ENCODE results near the gene SPAG16.
A peak's percentile ranks its signal among the peaks of the same experiment; 100 is the strongest.
"Not testable (repeated sequence)": the region's sequence is repeated elsewhere in the genome, so short reads cannot be mapped to it uniquely, and the experiment has no call there.

SPAG16 gene

DNA sequence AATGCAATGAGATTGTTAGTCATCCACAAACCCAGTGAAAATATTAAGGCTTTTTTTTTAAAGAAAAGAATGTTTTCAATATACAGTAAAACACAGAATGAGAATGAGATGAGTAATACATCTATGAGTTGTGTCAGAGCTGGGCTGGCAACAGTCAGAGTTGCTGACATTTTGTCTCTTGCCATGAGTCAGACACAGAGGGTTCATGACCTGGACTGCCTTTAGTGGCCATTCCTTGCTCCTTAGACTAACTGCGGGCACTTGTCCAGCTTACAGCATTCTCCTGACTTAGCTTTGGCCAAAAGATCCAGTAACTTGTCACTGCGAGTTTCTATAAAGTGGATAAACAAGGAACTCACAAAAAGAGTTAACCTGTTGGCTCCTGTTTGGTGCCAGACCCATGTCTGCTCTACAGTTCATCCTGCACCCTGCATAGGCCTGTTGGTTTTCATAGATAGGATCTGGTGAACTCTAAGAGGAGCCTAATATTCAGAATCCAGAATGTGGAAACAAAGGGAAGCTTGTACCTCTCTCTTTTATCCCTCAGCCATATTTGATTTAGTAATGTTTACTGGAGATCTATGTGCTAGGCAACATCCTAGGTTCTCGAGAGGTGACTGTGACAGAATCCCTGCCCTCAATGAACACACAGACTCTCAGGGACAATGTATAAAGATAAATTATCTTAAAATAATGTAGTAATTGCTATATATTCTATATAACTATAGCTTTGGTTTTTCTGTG, 735.1 kb downstream of the SPAG16 start:
- FAIRE-seq, result no peak

DNA sequence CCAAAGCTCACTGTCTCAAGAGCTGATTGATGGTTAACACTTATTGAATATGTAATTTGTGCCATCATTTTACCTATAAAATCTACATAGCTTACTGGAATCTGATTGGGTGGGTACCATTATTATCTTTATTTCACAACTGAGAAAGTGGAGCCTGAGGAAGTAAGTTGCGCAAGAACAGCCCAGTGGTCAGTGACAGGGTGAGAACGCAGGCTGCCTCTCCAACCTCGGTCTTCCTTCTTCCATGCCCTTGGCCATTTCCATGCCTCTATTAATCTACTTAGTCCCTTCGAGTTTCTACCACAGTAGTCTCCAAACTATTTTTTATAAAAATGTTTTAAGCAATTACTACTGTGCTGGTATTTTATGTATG, 735.7 kb downstream of the SPAG16 start:
- no peak for FAIRE-seq

DNA sequence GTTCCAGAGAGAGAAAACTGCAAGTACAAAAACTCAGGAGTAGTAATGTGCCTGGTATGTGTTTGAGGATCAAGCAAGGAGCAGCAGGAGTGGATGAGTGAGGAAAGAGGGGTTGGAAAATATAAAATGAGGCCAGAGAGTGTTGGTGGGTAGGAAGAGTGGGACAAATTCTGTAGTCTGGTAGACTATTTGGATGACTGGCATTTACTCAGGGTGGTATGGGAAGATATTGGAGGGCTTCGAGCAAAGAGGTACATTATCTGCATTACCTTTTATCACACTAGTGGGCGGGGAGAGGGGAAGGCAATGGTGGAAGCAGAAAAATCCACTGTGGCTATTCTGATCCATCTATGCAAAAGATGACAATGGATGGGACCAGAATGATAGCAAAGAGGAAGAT, 744.9 kb downstream of the SPAG16 start:
- FAIRE-seq, result no peak

DNA sequence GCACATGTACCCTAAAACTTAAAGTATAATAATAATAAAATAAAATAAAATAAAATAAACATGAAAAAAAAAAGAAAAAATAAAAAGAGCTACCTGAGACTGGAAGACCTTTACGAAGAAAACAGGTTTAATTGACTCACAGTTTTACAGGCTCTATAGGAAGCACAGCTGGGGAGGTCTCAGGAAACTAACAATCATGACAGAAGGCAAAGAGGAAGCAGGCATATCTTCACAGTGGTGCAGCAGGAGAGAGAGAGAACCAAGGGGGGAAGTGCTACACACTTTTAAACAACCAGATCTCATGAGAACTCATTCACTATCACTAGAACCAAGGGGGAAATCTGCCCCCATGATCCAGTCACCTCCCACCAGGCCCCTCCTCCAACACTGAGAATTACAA, 747.3 kb downstream of the SPAG16 start:
- FAIRE-seq, result no peak

DNA sequence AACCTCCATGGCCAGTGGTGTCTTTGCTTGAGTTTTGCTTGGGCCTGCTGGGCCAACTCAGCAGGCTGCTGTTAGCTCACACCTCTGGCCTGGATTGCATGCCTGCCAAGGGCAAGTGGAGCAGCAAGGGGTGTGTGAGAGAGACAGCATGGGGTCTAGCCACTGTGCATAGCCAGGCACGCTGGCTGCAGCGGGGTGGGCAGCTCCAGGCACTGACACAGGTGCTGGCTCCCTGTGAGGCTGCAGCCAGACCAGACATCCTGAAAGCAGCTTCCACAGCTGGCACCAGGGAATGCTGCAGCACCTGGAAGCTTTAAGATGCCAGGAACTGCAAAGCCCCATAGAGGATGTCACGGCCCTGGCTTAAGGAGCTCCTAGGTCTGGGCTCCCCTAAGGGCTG, 750.2 kb downstream of the SPAG16 start:
- no peak for FAIRE-seq

DNA sequence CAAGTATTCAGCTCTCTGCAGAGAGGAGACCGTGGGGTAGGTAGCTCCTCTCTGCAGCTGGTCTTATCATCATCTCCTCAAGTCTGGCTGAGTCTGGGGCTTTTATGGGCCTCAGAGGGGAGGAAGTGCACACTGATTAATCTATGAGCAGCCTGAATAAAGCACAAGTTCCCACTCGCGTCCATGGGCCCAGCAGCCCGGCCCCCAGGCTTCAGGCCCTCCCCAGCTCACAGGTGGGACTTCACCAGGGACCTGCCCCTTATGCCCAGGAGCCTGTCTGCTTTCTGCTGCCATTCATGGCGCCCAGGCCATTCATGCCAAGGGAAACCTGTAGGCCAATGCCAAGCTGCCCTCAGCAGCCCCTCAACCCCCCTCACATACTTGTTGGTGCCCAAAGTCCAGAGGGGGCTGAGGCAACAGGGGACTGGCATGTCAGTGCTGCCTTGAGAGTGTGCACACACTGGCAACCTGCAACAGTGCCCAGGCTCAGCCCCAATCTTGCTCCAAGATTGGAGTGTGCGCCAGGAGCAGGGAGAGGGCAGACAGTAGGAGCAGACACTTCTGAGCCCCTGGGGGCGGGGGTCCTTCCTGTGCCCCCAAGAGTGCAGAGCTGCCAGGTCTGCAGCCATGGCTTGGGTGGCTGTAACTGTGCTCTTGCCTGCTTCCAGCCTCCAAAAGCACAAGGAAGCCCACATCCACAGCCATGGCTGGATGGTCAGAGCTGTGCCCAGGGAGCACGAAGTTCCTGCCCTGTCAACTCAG, 751.0 kb downstream of the SPAG16 start:
- no peak for FAIRE-seq

DNA sequence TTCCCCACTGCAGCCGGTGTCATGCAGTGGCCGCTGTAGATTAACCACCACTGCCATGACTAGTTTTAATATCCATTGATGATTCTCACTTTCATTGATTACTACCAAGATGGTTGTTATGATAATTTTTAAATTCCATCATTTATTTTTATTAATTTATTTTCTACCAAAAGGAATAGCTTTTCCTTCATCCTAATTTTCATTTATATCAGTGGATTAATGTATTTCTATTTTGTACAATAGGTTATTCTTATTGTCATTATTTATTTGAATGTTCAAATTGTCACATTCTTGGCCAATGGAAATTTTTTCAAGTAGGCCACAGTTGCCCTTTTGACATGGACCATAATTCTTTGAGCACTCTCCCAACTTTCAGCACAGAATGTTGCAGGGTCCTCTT, 751.7 kb downstream of the SPAG16 start:
- FAIRE-seq, result no peak

DNA sequence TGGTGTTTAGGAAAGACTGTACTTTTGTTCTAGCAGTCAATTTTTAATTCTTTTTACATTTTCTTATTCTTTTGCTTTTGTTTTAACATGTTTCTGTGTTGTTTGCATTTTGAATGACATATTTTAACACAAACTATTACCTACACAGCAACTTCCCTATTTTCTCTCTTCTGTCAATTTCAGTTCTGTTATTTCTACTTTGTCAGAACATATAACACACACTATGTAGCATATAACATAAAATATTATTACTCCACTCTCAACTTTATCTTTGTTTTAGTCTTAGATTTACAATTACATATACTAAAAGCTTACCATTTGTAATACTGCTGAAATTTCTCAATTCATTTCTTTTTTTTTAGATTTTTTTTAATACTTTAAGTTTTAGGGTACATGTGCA, 753.9 kb downstream of the SPAG16 start:
- FAIRE-seq, result no peak

DNA sequence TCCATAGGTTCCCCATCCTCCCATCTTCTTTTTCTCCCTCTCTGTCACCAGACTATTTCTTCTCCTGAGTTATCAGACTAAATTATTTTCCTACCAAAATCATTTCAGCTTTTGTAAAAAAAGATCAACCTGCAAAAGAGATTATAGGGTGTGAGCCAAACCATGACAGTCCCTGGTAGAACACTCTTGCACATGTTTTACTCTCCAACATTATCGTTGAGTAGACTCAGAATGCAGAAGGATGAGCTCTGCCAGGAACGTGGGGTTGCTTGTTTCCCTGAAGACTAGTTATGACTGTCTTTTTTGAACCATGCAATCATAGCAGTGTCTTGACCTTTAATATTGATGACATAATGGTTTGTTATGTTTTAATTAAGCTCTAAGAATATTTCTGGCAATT, 766.5 kb downstream of the SPAG16 start:
- FAIRE-seq, result no peak

DNA sequence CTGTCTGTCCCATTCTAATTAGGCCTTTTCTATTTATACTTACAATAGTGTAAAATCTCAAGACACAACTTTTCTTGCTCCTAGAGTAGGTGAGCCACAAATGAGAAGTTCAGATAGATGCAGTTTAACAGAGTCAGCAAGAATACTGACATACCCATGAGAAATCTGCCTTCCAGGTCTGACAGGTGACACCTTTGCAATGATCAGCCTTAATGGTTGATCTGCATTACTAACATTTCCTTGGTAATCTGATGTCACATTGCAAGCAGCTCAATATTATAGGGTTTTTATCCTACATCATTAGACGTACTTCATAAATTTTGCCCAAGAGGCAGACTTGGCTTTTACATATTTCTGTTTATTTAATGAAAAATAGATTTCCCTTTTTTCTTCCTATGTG, 767.3 kb downstream of the SPAG16 start:
- no peak for FAIRE-seq

DNA sequence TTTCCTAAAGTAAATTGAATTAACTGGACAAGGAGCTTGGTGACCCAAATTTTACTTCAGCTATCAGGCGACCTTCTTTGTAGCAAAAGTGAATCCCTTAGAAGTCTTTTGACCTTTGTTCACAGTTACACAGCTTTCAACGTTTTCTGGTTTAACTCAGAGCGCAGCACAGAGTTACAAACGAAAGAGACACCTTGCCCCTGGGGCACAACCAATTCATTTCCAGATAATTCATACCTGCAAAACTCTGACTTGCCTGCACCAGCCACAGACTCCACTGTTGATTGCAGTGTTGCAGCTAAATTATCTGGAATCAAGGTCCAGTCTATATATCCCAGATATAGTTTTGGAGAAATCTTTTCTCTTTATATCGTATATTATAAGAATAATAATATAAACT, 768.0 kb downstream of the SPAG16 start:
- FAIRE-seq, result no peak

DNA sequence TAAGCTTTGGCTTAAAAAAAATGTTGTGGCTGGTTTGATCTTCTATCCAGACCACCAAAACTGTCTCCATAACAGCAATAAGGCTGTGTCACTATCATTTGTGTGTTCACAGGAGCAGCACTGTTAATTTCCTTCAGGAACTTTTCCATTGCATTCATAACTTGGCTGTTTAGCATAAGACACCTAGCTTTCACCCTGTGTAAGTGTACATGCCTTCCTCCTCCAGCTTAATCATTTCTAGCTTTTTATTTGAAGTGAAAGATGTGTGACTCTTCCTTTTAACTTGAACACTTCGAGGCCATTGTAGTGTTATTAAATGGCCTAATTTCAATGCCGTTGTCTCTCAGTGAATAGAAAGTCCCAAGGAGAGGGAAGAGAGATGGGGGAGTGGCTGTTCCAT, 773.7 kb downstream of the SPAG16 start:
- FAIRE-seq, result no peak

DNA sequence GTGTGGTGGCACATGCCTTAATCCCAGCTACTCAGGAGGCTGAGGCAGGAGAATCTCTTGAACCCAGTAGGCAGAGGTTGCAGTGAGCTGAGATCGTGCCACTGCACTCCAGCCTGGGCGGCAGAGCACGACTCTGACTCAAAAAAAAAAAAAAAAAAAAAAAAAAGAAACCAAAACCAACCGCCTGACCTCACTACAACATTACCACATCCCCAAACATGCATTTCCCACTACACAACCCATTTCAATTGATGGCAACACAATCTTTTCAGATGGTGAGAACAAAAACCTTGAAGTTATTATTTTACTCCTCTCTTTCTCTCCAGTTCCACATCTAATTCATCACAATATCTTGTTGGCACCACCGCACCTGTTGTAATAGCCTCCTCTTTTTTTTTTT, 778.0 kb downstream of the SPAG16 start:
- FAIRE-seq, result not testable (repeated sequence)

DNA sequence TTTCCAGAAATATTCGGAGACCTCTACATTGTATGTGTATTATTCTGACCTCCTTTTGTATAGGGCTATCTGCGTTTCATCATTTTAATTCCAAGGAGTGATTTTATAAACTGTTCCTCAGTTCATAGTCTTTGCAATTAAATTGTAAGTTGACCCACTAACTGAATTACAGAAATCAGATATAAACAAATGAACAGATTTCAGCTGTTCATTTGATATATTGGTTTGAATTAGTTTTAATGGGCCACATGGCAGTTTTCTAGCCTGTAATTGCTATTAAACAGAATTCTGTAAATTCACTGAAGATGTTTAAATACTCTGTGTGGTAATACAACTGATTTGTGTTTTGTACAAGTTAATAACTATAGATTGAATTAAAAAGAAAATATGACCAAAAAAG, 780.2 kb downstream of the SPAG16 start:
- no peak for FAIRE-seq

DNA sequence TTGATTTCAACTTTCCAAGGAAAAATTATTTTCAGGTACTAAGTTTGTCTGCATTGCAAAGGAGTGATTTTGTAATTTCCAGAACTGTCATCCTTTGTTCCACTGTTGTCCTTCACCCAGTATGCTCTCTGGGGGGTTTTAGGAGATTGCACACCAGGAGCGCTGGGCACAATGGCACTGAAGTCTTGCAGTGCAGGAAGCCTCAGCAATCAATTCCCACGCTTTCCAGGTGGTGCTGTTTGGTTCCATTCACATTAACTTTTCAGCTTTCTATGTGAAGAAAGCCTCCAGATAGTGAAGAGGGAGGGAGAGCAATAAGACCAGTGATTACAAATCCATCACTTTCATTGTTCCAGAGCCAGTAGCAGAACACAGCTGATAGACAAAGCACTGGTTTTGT, 782.6 kb downstream of the SPAG16 start:
- no peak for FAIRE-seq

DNA sequence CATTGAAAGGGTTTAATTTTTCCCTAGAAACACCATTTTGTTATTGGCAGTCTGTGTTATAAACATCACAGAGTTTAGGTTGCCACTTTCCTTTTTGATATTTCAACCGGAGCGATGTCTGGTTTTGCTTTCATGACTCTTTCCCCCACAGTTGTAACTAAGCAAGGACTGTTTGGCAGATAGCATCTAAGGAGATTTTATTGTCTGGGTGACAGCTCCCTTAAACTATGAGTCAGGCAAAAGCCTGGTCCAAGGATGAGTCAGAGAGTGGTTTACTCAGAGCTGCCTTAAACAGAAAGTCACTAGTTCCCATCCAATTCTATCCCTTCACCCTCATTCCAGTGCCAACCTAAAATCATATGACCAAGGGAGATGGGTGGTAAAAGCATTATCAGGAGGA, 785.0 kb downstream of the SPAG16 start:
- peak; percentile 88 for FAIRE-seq

DNA sequence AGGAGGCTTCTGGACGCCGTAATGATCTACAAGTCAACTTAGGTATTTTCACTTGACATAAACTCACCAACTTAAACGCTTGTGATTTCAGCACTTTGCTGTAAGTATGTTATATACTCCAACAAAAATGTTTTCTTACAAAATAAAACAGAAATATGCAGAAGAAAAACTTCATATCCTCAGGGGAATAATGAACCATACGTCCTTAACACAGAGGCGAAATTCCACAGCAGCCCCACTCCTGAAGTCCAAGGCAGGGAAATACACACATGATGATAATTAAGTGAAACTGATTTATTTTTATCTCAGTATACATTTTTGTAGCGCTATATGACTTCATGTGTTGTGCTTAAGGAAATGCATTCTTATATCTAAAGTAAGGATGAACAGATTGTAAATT, 791.2 kb downstream of the SPAG16 start:
- no peak for FAIRE-seq

DNA sequence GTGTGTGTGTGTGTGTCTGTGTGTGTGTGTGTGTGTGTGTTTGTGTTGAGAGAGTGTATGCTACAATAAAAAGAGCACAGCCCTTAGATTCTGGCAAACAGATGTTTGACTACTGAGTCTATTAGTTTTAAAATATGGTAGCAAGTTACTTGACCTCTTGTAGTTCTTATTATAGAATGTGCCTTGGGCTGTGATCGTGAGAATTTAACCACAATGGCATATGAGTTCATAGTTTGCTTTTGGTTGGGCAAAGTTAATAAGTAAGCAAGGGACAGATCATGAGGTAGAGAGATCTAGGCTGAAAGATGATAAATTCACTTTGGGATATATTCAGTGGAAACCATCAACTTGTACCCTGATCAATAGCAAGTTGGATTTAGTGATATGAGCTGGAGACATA, 792.3 kb downstream of the SPAG16 start:
- no peak for FAIRE-seq

DNA sequence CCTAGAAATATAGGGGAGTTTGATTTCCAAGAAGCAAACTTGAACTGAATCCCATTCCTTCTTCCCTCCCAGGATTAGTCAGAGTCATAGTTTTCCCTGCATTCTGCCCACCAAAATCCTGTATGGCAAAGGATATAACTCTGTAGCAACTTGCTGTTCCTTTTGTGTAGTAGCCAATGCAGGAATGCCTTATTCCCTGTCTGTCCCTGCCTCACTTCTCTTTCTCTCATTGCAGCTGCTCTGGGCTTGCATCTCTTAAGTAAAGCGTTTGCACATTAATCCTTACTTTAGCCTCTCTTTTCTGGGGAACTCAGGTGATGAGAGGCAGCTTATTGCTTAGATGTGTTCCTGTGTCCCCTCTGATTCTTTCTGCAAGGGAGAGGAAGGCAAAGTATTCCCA, 793.5 kb downstream of the SPAG16 start:
- no peak for FAIRE-seq

DNA sequence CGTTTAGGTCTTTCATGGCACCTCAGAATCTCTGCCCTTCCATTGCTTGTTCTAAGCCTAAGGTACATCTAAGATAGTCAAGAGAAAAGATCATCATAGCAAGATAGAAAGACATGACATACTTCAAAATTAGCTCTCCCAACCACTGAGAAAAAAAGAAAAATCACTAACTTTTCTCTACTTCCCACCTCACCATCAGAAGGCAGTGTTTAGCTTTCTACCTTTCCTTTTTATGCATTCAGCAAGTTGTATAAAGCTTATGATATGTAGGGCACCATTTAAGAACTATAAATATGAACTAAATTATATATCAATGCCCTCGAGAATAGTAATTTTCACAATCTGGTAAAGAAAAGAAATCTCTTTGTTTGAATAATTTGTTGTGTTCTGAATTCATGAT, 794.8 kb downstream of the SPAG16 start:
- FAIRE-seq, result no peak

DNA sequence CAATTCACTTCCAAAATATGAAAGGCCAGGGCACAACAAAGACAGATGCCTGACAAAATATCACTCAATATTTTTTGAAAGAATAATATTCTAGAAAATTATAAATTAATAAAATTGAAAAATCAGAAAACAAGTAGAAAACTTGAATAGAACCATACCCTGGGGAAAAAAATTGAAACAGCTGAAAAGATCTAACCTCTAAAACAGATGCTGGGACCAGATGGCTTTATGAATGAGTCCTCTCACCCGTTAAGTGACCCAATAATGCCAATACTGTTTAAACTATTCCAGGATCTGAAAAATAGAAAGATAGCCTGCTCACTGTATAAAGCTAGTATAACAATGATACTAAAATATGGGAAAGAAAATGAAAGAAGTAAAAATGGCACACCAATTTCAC, 804.3 kb downstream of the SPAG16 start:
- FAIRE-seq, result no peak

DNA sequence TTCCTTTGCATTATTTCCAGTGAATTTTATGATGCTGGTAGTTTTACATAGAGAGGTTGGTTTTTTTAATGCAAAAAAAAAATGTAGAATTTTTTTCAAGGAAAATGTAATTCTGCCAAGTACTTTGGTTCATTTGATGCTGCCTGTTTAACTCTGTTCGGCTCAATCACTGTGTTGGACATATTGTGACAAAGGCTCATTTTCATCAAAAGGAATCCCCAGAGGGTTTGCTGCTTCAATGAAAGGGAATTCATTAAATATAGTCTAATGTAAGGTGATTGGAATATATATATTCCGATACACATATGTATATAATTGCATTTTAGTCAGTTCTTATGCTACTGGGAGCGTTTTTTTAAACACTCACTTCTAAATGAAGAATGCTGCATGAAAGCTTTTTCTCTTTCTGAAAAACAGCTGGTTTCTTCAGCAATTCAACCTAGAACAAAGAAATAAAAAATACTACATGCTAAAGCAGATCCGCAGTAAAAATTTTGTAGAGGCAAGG, 812.0 kb downstream of the SPAG16 start:
- FAIRE-seq, result no peak

DNA sequence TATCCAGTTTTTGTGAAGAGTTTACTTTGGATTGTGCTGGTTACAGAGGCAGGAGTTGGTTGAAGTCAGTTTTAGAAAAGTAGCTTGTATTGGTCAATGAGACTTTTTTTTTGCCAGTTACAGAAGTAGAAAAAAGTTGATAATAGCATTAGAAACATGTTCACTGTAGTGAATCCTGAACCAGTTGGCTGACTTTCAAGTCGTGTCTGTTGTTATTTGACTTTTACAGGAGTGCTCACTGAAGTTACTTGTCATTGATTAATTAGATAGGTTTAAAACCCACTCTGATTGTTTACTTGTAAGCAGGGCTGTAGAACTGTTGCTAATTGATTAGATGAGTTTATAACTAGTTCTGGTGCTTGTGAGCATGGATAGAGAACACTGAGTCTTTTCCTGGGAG, 814.5 kb downstream of the SPAG16 start:
- FAIRE-seq, result no peak

DNA sequence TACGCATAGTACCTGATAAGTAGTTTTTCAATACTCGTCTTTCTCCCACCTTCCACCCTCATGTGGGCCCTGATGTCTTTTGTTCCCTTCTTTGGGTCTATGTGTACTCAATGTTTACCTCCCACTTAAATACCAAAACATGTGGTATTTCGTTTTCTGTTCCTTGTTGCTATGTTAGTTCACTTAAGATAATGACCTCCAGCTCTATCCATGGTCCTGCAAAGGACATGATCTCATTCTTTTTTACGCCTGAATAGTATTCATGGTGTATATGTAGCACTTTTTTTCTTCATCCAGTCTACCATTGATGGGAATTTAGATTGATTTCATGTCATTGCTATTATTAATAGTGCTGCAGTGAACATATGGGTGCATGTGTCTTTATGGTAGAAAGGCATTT, 816.2 kb downstream of the SPAG16 start:
- FAIRE-seq, result no peak

All from endometrium (tissue), 2 donors.